Uterus (tissue), 4 donors: ENCODE data around the gene SCFD2. TPM values are rescaled to one million over a fixed set of nuclear protein-coding genes. Genes with fewer than 3 reads are reported as not detected.
"Not testable (repeated sequence)": the region's sequence is repeated elsewhere in the genome, so short reads cannot be mapped to it uniquely, and the experiment has no call there.

Experiments used
- DNase-seq, 2 donors: peaks; one replicate each; pipeline ENCODE4 v3.0.0-alpha.2; 2019 to 2020
- H3K27ac ChIP-seq, 2 donors: fragments of 200-600 bp; sonication (generic); 1 replicate in 1 of 2; 2 replicates in 1 of 2; pipeline ENCODE4 v1.5.1; 2016 to 2018
- H3K27me3 ChIP-seq, 2 donors: fragments of 200-600 bp; sonication (generic); one replicate each; pipeline ENCODE4 v1.5.1; 2018 to 2019; ENCODE audit warnings: control low read depth in 1 of 2
- H3K36me3 ChIP-seq, 2 donors: fragments of 200-600 bp; sonication (generic); one replicate each; pipeline ENCODE4 v1.5.1; 2019; ENCODE audit warnings: control low read depth in 1 of 2
- H3K4me1 ChIP-seq, 2 donors: fragments of 200-600 bp; sonication (generic); one replicate each; pipeline ENCODE4 v1.5.1; 2018 to 2019; ENCODE audit warnings: control low read depth in 1 of 2
- H3K4me3 ChIP-seq, 2 donors: fragments of 200-600 bp; sonication (generic); 1 replicate in 1 of 2; 2 replicates in 1 of 2; pipeline ENCODE4 v1.5.1; 2018 to 2019; ENCODE audit warnings: mild to moderate bottlenecking in 1 of 2
- H3K9me3 ChIP-seq, 2 donors: fragments of 200-600 bp; sonication (generic); one replicate each; pipeline ENCODE4 v1.5.1; 2019; ENCODE audit warnings: control low read depth in 1 of 2
- CTCF ChIP-seq, 4 experiments: fragments of 200-600 bp in 2 of 4; fragments of 450-650 bp in 2 of 4; sonication (generic) in 2 of 4; IDR thresholded peaks; one replicate each; pipeline ENCODE4 v1.5.1; 2016 to 2019; ENCODE audit warnings: antibody characterized with exemption in 4 of 4, mild to moderate bottlenecking in 2 of 4, moderate library complexity in 1 of 4
- POLR2A ChIP-seq, 2 donors: fragments of 450-650 bp; IDR thresholded peaks; one replicate each; pipeline ENCODE4 v1.6.1; 2016; ENCODE audit warnings: antibody characterized with exemption in 2 of 2, mild to moderate bottlenecking in 1 of 2, moderate library complexity in 1 of 2
- intact Hi-C: fragments of 100-400 bp; cut with DNase I; formaldehyde crosslinking; loops from one replicate; pipeline ENCODE4 v1.15.1; 2023; ENCODE audit warnings: low total_unique reads
- total RNA-seq, 4 donors: library from RNA; depleted of rRNA in 3 of 4; stranded (reverse); fragments of >200 nt in 3 of 4; gene quantifications; one replicate each; pipeline versions ENCODE4 v1.1.0 to v1.2.4, GENCODE V29; 2014 to 2023
- donor health status: DM: yes; HTN: yes; CAD: no.

Gene SCFD2
- total RNA-seq, 4 donors from 2014 or later = 19.6 to 36.2 (median 24.5) TPM

- no peaks in the 10 kb centered on the region for H3K4me1 ChIP-seq
- H3K27ac ChIP-seq = no peak overlapping the region
- H3K9me3 ChIP-seq = no peaks in the 10 kb centered on the region
- TF ChIP-seq POLR2A (IDR thresholded peaks at IDR 0.05) (no peak), CTCF (IDR thresholded peaks at IDR 0.05) (no peak)
- no peaks in the 10 kb centered on the region for H3K36me3 ChIP-seq
- intact Hi-C loops = no loop called here
- no peak overlapping the region for H3K4me3 ChIP-seq
- no peaks in the 10 kb centered on the region for H3K27me3 ChIP-seq
- DNase-seq = no peak
These were observed 326.0 kb downstream of the SCFD2 start for GRCh38 chr4:53039741-53040458.

- Histone ChIP-seq H3K4me1 (no peaks in the 10 kb centered on the region), H3K9me3 (no peaks in the 10 kb centered on the region), H3K4me3 (no peak overlapping the region), H3K27ac (no peak overlapping the region), H3K36me3 (no peaks in the 10 kb centered on the region), H3K27me3 (no peaks in the 10 kb centered on the region)
- TF ChIP-seq CTCF (IDR thresholded peaks at IDR 0.05) = no peak
- no peak for TF ChIP-seq POLR2A (IDR thresholded peaks at IDR 0.05)
- DNase-seq = no peak
- intact Hi-C loops = no loop called here
These were observed 328.0 kb downstream of the SCFD2 start for GRCh38 chr4:53037892-53038291.

DNA sequence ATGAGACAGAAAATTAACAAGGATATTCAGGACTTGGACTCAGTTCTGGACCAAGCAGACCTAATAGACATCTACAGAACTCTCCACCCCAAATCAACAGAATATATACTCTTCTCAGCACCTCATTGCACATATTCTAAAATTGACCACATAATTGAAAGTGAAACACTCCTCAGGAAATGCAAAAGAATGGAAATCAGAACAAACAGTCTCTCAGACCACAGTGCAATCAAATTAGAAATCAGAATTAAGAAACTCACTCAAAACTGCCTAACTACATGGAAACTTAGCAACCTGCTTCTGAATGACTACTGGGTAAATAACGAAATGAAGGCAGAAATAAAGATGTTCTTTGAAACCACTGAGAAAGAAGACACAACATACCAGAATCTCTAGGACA is 333.0 kb downstream of the SCFD2 start:
- H3K4me1 ChIP-seq, H3K27ac ChIP-seq, H3K9me3 ChIP-seq, intact Hi-C loops, DNase-seq, H3K36me3 ChIP-seq, H3K4me3 ChIP-seq, H3K27me3 ChIP-seq: not testable (repeated sequence)

- intact Hi-C loops = no loop called here
- Histone ChIP-seq H3K36me3 (no peaks in the 10 kb centered on the region), H3K4me1 (peaks cover 0 to 7% of the 10 kb centered on the region in 2 donors), H3K27ac (no peak overlapping the region), H3K4me3 (no peak overlapping the region), H3K27me3 (no peaks in the 10 kb centered on the region), H3K9me3 (no peaks in the 10 kb centered on the region)
- TF ChIP-seq CTCF (IDR thresholded peaks at IDR 0.05) (no peak), POLR2A (IDR thresholded peaks at IDR 0.05) (no peak)
- no peak for DNase-seq
These were observed 339.6 kb downstream of the SCFD2 start for GRCh38 chr4:53026233-53026632.

DNA sequence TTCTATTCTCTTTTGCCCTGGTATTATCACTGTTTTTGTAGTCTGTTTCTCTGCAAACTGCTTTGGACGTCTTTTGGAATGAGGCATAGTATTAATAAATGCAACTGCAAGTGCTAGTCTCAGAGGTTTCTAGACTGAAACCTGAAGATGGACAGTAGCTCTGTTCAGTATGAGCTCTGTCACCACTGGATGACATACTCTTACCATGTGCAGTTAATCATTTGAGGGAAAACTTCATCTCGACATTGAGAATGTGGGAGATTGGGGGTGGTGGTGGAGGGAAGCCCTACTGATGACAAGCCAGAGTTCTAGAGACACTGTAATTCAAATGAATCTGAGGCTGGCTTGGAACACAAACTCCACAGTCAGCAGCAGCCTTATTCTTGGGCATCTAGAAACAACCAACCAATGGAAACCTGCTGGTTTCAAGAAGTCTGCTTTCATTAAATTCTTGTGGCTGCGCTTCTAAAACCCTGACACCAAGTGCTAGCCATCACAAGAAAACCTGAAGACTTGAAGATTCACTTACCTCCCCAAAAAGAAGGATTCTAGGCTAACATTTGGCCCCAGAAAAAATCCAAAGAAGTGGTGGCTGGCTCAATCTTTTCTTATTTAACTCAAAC is 342.1 kb downstream of the SCFD2 start:
- Histone ChIP-seq H3K4me3 (no peak overlapping the region), H3K4me1 (peaks cover 0 to 16% of the 10 kb centered on the region in 2 donors), H3K9me3 (no peaks in the 10 kb centered on the region), H3K36me3 (no peaks in the 10 kb centered on the region), H3K27ac (no peak overlapping the region), H3K27me3 (no peaks in the 10 kb centered on the region)
- TF ChIP-seq CTCF (IDR thresholded peaks at IDR 0.05) (no peak), POLR2A (IDR thresholded peaks at IDR 0.05) (no peak)
- intact Hi-C loops = no loop called here
- DNase-seq = no peak
